ENCODE data around the gene ZRANB1. TPM values are rescaled to one million over a fixed set of nuclear protein-coding genes. Genes with fewer than 3 reads are reported as not detected.

Gene ZRANB1
- total RNA-seq, 1 donor = 22.3 TPM

GRCh38 chr10:124961248-124961570, 19.3 kb downstream of the ZRANB1 start:
- no peak for TF ChIP-seq CTCF (IDR thresholded peaks at IDR 0.05; ENCODE audit: insufficient read depth, low read length)
- no peak for DNase-seq (ENCODE audit: low read depth)
- H3K4me3 ChIP-seq (ENCODE audit: low read depth, low read length) = no peak overlapping the region

- H3K4me3 ChIP-seq (ENCODE audit: low read depth, low read length) = no peak overlapping the region
- DNase-seq (ENCODE audit: low read depth) = no peak
- TF ChIP-seq CTCF (IDR thresholded peaks at IDR 0.05; ENCODE audit: insufficient read depth, low read length) = no peak
Observed at GRCh38 chr10:124962421-124962820, 20.5 kb downstream of the ZRANB1 start.

GRCh38 chr10:124963866-124964720, 22.2 kb downstream of the ZRANB1 start:
- DNase-seq (ENCODE audit: low read depth) = no peak
- no peak for TF ChIP-seq CTCF (IDR thresholded peaks at IDR 0.05; ENCODE audit: insufficient read depth, low read length)

GRCh38 chr10:124966008-124966407, 24.1 kb downstream of the ZRANB1 start:
- no peak for TF ChIP-seq CTCF (IDR thresholded peaks at IDR 0.05; ENCODE audit: insufficient read depth, low read length)
- H3K4me3 ChIP-seq (ENCODE audit: low read depth, low read length) = no peak overlapping the region
- DNase-seq (ENCODE audit: low read depth) = no peak

More at GRCh38 chr10:124963866-124964720, 22.2 kb downstream of the ZRANB1 start:
- H3K4me3 ChIP-seq (ENCODE audit: low read depth, low read length) = no peak overlapping the region

GRCh38 chr10:124967255-124967654, 25.3 kb downstream of the ZRANB1 start:
- no peak for TF ChIP-seq CTCF (IDR thresholded peaks at IDR 0.05; ENCODE audit: insufficient read depth, low read length)

GRCh38 chr10:124971276-124971675, 29.4 kb downstream of the ZRANB1 start:
- no peak for TF ChIP-seq CTCF (IDR thresholded peaks at IDR 0.05; ENCODE audit: insufficient read depth, low read length)
- no peak overlapping the region for H3K4me3 ChIP-seq (ENCODE audit: low read depth, low read length)
- no peak for DNase-seq (ENCODE audit: low read depth)

More at GRCh38 chr10:124967255-124967654, 25.3 kb downstream of the ZRANB1 start:
- H3K4me3 ChIP-seq (ENCODE audit: low read depth, low read length) = no peak overlapping the region
- no peak for DNase-seq (ENCODE audit: low read depth)

All from fibroblast of the aortic adventitia (primary cell).